GM12878 (cell line): ENCODE data around the gene SHC1. TPM values are rescaled to one million over a fixed set of nuclear protein-coding genes. Genes with fewer than 3 reads are reported as not detected.
A peak's percentile ranks its signal among the peaks of the same experiment; 100 is the strongest.

Experiments used
- ATAC-seq: fragments of 200-7000 bp; cut with Tn5 transposase; 3 replicates; pipeline ENCODE4 v1.9.1; 2020; ENCODE audit warnings: mild to moderate bottlenecking, moderate library complexity
- BruUV-seq: library from RNA; stranded (reverse); fragments of 400-500 nt; replicated peaks from 2 replicates; lab custom pipeline; 2021; lab: Mats Ljungman, UMichigan
- CTCF ChIA-PET: fragments of 300-600 bp; sonication (Branson Sonifier 250); formaldehyde crosslinking; extraction: SDS; loops from one replicate; lab custom pipeline; 2021; ENCODE audit warnings: inconsistent platforms; lab: Yijun Ruan, JAX
- POLR2A ChIA-PET: fragments of 350-600 bp; formaldehyde crosslinking; extraction: SDS; loops from one replicate; lab custom pipeline; 2021; ENCODE audit warnings: inconsistent platforms; lab: Charles Lee
- RAD21 ChIA-PET: fragments of 300-600 bp; sonication (Branson Sonifier 250); formaldehyde crosslinking; loops from one replicate; lab custom pipeline; 2023; ENCODE audit warnings: antibody characterized with exemption; ENCODE audit not compliant: unreplicated experiment; lab: Charles Lee
- SMC1A ChIA-PET: fragments of 300-600 bp; sonication (Branson Sonifier 250); formaldehyde crosslinking; loops from one replicate; lab custom pipeline; 2023; ENCODE audit not compliant: unreplicated experiment, uncharacterized antibody; lab: Charles Lee
- DNase-seq: peaks from one replicate; pipeline ENCODE4 v3.0.0-alpha.2; 2011; ENCODE audit warnings: low read depth, low spot score
- FAIRE-seq: peaks from 3 replicates; lab custom pipeline; 2011; peaks lifted over from hg19 to GRCh38; lab: Jason Lieb, UNC
- H2AFZ ChIP-seq: 2 replicates; pipeline ENCODE4 v1.6.0; 2011; ENCODE audit warnings: low read depth, low read length, control low read depth; ENCODE audit not compliant: control insufficient read depth
- H3K27ac ChIP-seq: 2 replicates; pipeline ENCODE4 v1.5.1; 2011; ENCODE audit warnings: control low read depth; ENCODE audit not compliant: control insufficient read depth, insufficient read depth
- H3K27me3 ChIP-seq, 2 experiments: replicated peaks in 1 of 2; 2 replicates each; pipeline versions ENCODE4 v1.6.0 to v1.6.1; 2011; ENCODE audit warnings: low read length in 1 of 2; ENCODE audit not compliant: control insufficient read depth in 2 of 2, insufficient read depth in 2 of 2
- H3K36me3 ChIP-seq, 2 experiments: 2 replicates each; pipeline ENCODE4 v1.5.1; 2011; ENCODE audit warnings: low read length in 1 of 2; ENCODE audit not compliant: control insufficient read depth in 2 of 2, insufficient read depth in 2 of 2
- H3K4me1 ChIP-seq: 2 replicates; pipeline ENCODE4 v1.6.1; 2011; ENCODE audit warnings: mild to moderate bottlenecking, low read length, moderate library complexity, mixed read lengths; ENCODE audit not compliant: control insufficient read depth, insufficient read depth
- H3K4me2 ChIP-seq: 2 replicates; pipeline ENCODE4 v1.6.0; 2011; ENCODE audit warnings: control low read depth; ENCODE audit not compliant: control insufficient read depth, insufficient read depth
- H3K4me3 ChIP-seq: fragments of 200-600 bp; sonication (generic); 2 replicates; pipeline ENCODE4 v1.5.1; 2016
- H3K79me2 ChIP-seq: 2 replicates; pipeline ENCODE4 v1.6.0; 2011; ENCODE audit warnings: low read length; ENCODE audit not compliant: control insufficient read depth, insufficient read depth
- H3K9ac ChIP-seq: 2 replicates; pipeline ENCODE4 v1.8.0; 2011; ENCODE audit warnings: low read length, control low read depth, mixed read lengths; ENCODE audit not compliant: control insufficient read depth, insufficient read depth
- H3K9me3 ChIP-seq: replicated peaks from 3 replicates; pipeline ENCODE4 v1.5.1; 2011; ENCODE audit warnings: mild to moderate bottlenecking, low read length; ENCODE audit not compliant: control insufficient read depth, insufficient read depth
- H4K20me1 ChIP-seq: 2 replicates; pipeline ENCODE4 v1.6.0; 2011; ENCODE audit not compliant: control insufficient read depth, insufficient read depth
- ELK1 ChIP-seq: IDR thresholded peaks from 2 replicates; pipeline ENCODE4 v1.6.1; 2012; ENCODE audit warnings: low read depth, low read length, improper control_type of control experiment
- NBN ChIP-seq: fragments of 450-650 bp; IDR thresholded peaks from 2 replicates; pipeline ENCODE4 v1.6.1; 2016
- PBX3 ChIP-seq: IDR thresholded peaks from 2 replicates; pipeline ENCODE4 v1.6.1; 2011; ENCODE audit warnings: mild to moderate bottlenecking, low read depth, low read length, moderate library complexity; ENCODE audit not compliant: insufficient replicate concordance
- WGBS: methylation state at CpG from one replicate; pipeline ENCODE4 v1.1.6; 2016; ENCODE audit warnings: low lambda C conversion rate; ENCODE audit not compliant: insufficient replicate concordance, insufficient coverage; ENCODE audit errors: missing lambda C conversion rate; 5-methylcytosine and 5-hydroxymethylcytosine counted together
- in situ Hi-C: fragments of 300-500 bp; cut with MboI; formaldehyde crosslinking; loops from 9 replicates; pipeline ENCODE4 v1.14.3; 2018; ENCODE audit warnings: mixed read lengths
- intact Hi-C: fragments of 100-400 bp; cut with micrococcal nuclease; formaldehyde crosslinking; loops from one replicate; pipeline ENCODE4 v1.14.2; 2022; ENCODE audit not compliant: unreplicated experiment
- polyA plus RNA-seq, 11 experiments: library from polyadenylated mRNA; depleted of rRNA in 4 of 11; unstranded in 6 of 11; stranded (reverse) in 5 of 11; fragments of >200 nt; fragmentation: Nextera tagmentation in 4 of 11; fragmentation: Illumina TruSeq in 1 of 11; extraction: Ambion mirVana in 4 of 11; extraction: Trizol in 1 of 11; gene quantifications; 1 replicate in 1 of 11; 2 replicates in 10 of 11; pipeline versions ENCODE4 v1.2.1 to v1.2.3, GENCODE V29; 2011 to 2016; ENCODE audit warnings: inconsistent platforms in 2 of 11, missing spikeins in 2 of 11, low read depth in 1 of 11
- total RNA-seq, 4 experiments: library from RNA; depleted of rRNA in 3 of 4; stranded (reverse); fragments of >200 nt in 3 of 4; fragmentation: Illumina TruSeq in 1 of 4; extraction: Trizol in 1 of 4; gene quantifications; 2 replicates each; pipeline versions ENCODE4 v1.2.1 to v1.2.3, GENCODE V29; 2013 to 2021
- TF ChIP-seq, protein P1 (sequence below): fragments of 450-650 bp; IDR thresholded peaks from 2 replicates; pipeline ENCODE4 v1.6.1; 2016; ENCODE audit warnings: mild to moderate bottlenecking, moderate library complexity, borderline replicate concordance
- TF ChIP-seq, protein P2 (sequence below): fragments of 450-650 bp; IDR thresholded peaks from 2 replicates; pipeline ENCODE4 v1.6.1; 2018; ENCODE audit warnings: mild to moderate bottlenecking, low read depth, moderate library complexity; ENCODE audit not compliant: partially characterized antibody
- TF ChIP-seq, protein P3 (sequence below): fragments of 450-650 bp; IDR thresholded peaks from 2 replicates; pipeline ENCODE4 v1.6.1; 2018; ENCODE audit warnings: borderline replicate concordance, mild to moderate bottlenecking; ENCODE audit not compliant: partially characterized antibody

SHC1 gene
- total and polyA plus RNA-seq, 10 of the 15 experiments (the other 5 are each of a cell fraction or from before 2014, with no cell fraction given) = 2.6 to 49.3 (median 25.2) TPM

DNA sequence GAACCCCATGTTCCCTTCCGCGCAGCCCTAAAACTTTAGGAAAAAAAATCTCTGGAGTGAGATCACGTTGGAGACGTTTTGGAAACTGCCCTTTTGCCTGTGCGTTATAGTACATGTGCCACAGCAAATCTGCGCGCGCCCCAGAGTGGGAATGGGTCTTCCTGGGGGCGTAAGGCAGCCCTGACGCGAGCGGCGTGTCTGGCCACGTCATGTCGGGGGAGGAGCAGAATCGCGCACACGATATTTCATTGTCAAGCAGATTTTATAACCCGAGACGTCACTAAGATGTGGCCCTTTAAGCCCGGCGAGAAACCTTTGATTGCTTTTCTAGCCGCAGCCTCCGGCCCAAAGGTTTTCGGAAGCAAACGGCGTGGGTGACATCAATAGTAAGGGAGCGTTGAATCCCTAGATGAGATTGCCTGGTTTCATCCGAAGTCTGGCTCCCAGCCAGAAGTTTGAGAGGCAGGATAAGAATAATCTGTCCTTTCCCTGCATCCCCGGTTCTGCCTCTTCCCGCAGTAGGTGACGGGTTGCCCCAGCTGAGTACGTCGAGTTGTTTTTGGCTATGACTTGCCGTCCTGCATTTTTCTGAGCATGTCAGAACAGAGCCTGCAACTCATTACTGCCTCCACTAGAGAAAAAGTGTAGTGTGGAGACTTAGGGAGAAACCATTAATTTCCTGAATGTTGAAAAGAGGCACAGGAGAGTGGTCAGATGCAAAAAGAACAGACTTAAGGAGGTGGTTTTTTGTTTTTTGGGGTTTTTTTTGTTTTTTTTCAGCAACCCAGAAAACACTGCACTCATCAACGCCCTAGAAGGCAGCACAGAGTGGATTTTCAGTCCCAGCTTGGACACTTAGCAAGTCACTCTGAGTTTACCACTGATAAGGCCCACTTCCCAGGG lies 33.2 kb downstream of the SHC1 start:
- RAD21 ChIA-PET = interaction anchor here (0.7 to 2.6 kb wide), 12 partner anchors 8 to 378 kb away, joined by 3 to 12 read pairs (median 4); partner anchors contain the start of genes PBXIP1 and PYGO2
- peak overlapping the region; percentile 97 for H3K9ac ChIP-seq
- FAIRE-seq (peak; percentile 75), ATAC-seq (peak; percentile 61), DNase-seq (peak; percentile 82)
- peak overlapping the region; percentile 87 for H3K4me3 ChIP-seq
- intact Hi-C loops = loop anchor here (2.0 kb wide), 2 partner anchors 23 to 63 kb away; partner anchors contain the start of gene PYGO2
- H3K27ac ChIP-seq = peak overlapping the region; percentile 100
- in situ Hi-C loops = no loop called here
- H4K20me1 ChIP-seq = no peaks in the 10 kb centered on the region
- peaks cover 45% of the 10 kb centered on the region for H3K4me1 ChIP-seq
- under 1% methylated on average over 36 of the region's 36 CpGs for WGBS
- POLR2A ChIA-PET = interaction anchor here (0.6 to 2.9 kb wide), 25 partner anchors 8 to 470 kb away, joined by 3 to 19 read pairs (median 5); partner anchors contain the start of genes CKS1B, FLAD1, KCNN3 and PBXIP1
- SMC1A ChIA-PET = interaction anchor here (0.8 to 3.2 kb wide), 12 partner anchors 8 to 266 kb away, joined by 3 to 14 read pairs (median 4); partner anchors contain the start of genes FLAD1 and PBXIP1
- no peaks in the 10 kb centered on the region; the same call in 2 of the 3 replicates for H3K9me3 ChIP-seq
- CTCF ChIA-PET = interaction anchor here (1.2 to 3.5 kb wide), 14 partner anchors 17 to 377 kb away, joined by 3 to 20 read pairs (median 8); partner anchors contain the start of genes ADAM15, PBXIP1, PYGO2 and SHC1
- H3K4me2 ChIP-seq = peak overlapping the region; percentile 97
- H3K36me3 ChIP-seq = no peaks in the 10 kb centered on the region
- peak overlapping the region; percentile 100 for H2AFZ ChIP-seq
- TSS peak; percentile 97 for BruUV-seq
- H3K79me2 ChIP-seq = peaks cover 69% of the 10 kb centered on the region
- H3K27me3 ChIP-seq = no peaks in the 10 kb centered on the region
- TF ChIP-seq, protein P1, sequence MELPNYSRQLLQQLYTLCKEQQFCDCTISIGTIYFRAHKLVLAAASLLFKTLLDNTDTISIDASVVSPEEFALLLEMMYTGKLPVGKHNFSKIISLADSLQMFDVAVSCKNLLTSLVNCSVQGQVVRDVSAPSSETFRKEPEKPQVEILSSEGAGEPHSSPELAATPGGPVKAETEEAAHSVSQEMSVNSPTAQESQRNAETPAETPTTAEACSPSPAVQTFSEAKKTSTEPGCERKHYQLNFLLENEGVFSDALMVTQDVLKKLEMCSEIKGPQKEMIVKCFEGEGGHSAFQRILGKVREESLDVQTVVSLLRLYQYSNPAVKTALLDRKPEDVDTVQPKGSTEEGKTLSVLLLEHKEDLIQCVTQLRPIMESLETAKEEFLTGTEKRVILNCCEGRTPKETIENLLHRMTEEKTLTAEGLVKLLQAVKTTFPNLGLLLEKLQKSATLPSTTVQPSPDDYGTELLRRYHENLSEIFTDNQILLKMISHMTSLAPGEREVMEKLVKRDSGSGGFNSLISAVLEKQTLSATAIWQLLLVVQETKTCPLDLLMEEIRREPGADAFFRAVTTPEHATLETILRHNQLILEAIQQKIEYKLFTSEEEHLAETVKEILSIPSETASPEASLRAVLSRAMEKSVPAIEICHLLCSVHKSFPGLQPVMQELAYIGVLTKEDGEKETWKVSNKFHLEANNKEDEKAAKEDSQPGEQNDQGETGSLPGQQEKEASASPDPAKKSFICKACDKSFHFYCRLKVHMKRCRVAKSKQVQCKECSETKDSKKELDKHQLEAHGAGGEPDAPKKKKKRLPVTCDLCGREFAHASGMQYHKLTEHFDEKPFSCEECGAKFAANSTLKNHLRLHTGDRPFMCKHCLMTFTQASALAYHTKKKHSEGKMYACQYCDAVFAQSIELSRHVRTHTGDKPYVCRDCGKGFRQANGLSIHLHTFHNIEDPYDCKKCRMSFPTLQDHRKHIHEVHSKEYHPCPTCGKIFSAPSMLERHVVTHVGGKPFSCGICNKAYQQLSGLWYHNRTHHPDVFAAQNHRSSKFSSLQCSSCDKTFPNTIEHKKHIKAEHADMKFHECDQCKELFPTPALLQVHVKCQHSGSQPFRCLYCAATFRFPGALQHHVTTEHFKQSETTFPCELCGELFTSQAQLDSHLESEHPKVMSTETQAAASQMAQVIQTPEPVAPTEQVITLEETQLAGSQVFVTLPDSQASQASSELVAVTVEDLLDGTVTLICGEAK = peak; percentile 19; the same call in 1 of the 2 replicates
- TF ChIP-seq, protein P2, sequence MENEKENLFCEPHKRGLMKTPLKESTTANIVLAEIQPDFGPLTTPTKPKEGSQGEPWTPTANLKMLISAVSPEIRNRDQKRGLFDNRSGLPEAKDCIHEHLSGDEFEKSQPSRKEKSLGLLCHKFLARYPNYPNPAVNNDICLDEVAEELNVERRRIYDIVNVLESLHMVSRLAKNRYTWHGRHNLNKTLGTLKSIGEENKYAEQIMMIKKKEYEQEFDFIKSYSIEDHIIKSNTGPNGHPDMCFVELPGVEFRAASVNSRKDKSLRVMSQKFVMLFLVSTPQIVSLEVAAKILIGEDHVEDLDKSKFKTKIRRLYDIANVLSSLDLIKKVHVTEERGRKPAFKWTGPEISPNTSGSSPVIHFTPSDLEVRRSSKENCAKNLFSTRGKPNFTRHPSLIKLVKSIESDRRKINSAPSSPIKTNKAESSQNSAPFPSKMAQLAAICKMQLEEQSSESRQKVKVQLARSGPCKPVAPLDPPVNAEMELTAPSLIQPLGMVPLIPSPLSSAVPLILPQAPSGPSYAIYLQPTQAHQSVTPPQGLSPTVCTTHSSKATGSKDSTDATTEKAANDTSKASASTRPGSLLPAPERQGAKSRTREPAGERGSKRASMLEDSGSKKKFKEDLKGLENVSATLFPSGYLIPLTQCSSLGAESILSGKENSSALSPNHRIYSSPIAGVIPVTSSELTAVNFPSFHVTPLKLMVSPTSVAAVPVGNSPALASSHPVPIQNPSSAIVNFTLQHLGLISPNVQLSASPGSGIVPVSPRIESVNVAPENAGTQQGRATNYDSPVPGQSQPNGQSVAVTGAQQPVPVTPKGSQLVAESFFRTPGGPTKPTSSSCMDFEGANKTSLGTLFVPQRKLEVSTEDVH = peak; percentile 71
- TF ChIP-seq NBN (0 out of 2 replicates have a peak, but pooled peaks have one; percentile 67), PBX3 (peak; percentile 17), ELK1 (0 out of 2 replicates have a peak, but pooled peaks have one; percentile 48)
- TF ChIP-seq, protein P3, sequence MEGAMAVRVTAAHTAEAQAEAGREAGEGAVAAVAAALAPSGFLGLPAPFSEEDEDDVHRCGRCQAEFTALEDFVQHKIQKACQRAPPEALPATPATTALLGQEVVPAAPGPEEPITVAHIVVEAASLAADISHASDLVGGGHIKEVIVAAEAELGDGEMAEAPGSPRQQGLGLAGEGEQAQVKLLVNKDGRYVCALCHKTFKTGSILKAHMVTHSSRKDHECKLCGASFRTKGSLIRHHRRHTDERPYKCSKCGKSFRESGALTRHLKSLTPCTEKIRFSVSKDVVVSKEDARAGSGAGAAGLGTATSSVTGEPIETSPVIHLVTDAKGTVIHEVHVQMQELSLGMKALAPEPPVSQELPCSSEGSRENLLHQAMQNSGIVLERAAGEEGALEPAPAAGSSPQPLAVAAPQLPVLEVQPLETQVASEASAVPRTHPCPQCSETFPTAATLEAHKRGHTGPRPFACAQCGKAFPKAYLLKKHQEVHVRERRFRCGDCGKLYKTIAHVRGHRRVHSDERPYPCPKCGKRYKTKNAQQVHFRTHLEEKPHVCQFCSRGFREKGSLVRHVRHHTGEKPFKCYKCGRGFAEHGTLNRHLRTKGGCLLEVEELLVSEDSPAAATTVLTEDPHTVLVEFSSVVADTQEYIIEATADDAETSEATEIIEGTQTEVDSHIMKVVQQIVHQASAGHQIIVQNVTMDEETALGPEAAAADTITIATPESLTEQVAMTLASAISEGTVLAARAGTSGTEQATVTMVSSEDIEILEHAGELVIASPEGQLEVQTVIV = peak; percentile 53
